ENCODE results near the gene PPHLN1.
A peak's percentile ranks its signal among the peaks of the same experiment; 100 is the strongest.

The PPHLN1 gene

DNA sequence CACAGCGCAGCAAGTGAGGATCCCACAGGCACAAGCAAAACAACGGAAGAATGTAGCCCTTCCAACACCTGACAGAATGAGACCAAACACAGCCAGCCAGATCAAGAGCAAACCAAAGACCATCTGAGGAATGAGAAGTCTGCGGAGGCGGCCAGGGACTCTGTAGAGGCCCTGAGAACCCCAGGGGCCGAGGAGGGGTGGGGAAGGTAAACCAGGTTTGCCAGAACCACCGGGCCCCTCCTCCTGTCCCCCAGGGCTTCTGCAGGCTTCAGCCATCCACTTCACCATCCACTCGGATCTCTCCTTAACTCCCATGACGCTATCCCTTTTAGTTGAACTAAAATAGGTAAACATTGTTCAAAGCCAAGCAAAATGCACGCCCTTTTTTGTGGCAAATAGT is 37.4 kb upstream of the PPHLN1 start:
- TF ChIP-seq FOXM1 (IDR thresholded peaks at IDR 0.05; ENCODE audit: borderline replicate concordance), result no peak
- no peak for TF ChIP-seq NFRKB (IDR thresholded peaks at IDR 0.05)
- TF ChIP-seq ARNT (IDR thresholded peaks at IDR 0.05), result no peak
- no peak for TF ChIP-seq TARDBP (IDR thresholded peaks at IDR 0.05)
- ChIA-PET POLR2A (no interaction called here), CTCF (no interaction called here)
- DNase-seq (ENCODE audit: extremely low spot score), result no peak

DNA sequence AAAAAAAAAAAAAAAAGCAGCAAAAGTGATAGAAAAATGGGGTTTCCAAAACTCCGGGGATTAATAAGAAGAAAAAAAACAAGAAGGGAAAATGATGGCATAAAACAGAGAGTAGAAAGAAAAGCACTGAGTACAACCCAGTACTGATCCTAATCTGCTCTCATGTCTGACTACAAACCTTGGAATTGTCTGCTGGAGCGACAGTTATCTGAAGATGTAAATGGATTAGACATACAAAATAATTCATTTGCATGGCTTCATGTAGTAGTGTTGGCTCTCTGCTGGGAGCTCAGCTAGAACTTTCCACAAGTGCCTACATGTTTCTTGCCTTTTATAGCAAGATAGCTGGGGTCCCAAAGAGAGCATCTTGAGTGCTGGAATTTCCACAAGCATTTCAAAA is 34.3 kb upstream of the PPHLN1 start:
- ChIA-PET POLR2A (no interaction called here), CTCF (no interaction called here)
- TF ChIP-seq ELF4 (IDR thresholded peaks at IDR 0.05) (no peak), FOXA1 (IDR thresholded peaks at IDR 0.05) (no peak), HDGF (IDR thresholded peaks at IDR 0.05; ENCODE audit: borderline replicate concordance) (no peak), FOXM1 (IDR thresholded peaks at IDR 0.05; ENCODE audit: borderline replicate concordance) (no peak), L3MBTL2 (conservative IDR thresholded peaks at IDR 0.05) (no peak), FOXK2 (IDR thresholded peaks at IDR 0.05) (no peak), CTBP1 (IDR thresholded peaks at IDR 0.05; ENCODE audit: borderline replicate concordance) (no peak), BHLHE40 (IDR thresholded peaks at IDR 0.05; ENCODE audit: borderline replicate concordance) (no peak), LEF1 (IDR thresholded peaks at IDR 0.05; ENCODE audit: borderline replicate concordance) (no peak), ZNF384 (IDR thresholded peaks at IDR 0.05) (no peak), NFRKB (IDR thresholded peaks at IDR 0.05) (no peak), SP1 (IDR thresholded peaks at IDR 0.05) (no peak), SUZ12 (IDR thresholded peaks at IDR 0.05) (no peak), ARNT (IDR thresholded peaks at IDR 0.05) (no peak), TARDBP (IDR thresholded peaks at IDR 0.05) (no peak)
- TF ChIP-seq, protein P1, sequence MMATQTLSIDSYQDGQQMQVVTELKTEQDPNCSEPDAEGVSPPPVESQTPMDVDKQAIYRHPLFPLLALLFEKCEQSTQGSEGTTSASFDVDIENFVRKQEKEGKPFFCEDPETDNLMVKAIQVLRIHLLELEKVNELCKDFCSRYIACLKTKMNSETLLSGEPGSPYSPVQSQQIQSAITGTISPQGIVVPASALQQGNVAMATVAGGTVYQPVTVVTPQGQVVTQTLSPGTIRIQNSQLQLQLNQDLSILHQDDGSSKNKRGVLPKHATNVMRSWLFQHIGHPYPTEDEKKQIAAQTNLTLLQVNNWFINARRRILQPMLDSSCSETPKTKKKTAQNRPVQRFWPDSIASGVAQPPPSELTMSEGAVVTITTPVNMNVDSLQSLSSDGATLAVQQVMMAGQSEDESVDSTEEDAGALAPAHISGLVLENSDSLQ (IDR thresholded peaks at IDR 0.05), result no peak
- DNase-seq (ENCODE audit: extremely low spot score), result no peak

DNA sequence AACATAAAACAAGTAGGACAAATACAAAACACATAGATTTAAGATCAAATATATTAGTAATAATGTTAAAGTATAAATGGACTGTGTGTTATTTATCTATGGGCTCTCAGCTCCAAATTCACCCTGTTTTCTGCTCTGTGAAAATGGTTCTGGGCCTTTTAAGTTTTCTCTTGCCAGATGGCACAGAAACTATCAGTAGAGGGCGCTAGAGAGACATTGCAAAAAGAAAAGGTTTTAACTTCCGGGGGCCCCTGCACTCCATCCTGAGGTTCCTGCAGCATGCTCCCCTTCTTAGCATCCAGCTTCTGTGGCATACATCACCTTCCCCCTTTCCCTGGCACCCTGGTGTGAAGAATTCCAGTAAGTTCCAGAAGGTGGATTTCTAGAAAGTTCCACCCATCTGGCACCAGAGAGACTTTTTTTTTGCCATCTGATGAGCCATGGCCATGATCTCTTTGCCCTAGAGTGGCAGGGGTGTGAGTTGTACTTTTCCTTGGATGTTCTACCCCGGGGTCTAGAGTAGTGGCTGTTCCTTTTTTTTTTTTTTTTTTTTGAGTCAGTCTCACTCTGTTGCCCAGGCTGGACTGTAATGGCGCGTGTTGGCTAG is 29.4 kb upstream of the PPHLN1 start:
- DNase-seq (ENCODE audit: extremely low spot score), result peak; percentile 21
- POLR2A ChIA-PET, result no interaction called here
- no peak for TF ChIP-seq TARDBP (IDR thresholded peaks at IDR 0.05)
- no peak for TF ChIP-seq FOXM1 (IDR thresholded peaks at IDR 0.05; ENCODE audit: borderline replicate concordance)
- no peak for TF ChIP-seq L3MBTL2 (conservative IDR thresholded peaks at IDR 0.05)
- TF ChIP-seq HDGF (IDR thresholded peaks at IDR 0.05; ENCODE audit: borderline replicate concordance), result no peak
- TF ChIP-seq, protein P1 (IDR thresholded peaks at IDR 0.05), result no peak
- TF ChIP-seq CTBP1 (IDR thresholded peaks at IDR 0.05; ENCODE audit: borderline replicate concordance), result no peak
- TF ChIP-seq SUZ12 (IDR thresholded peaks at IDR 0.05), result no peak
- TF ChIP-seq SP1 (IDR thresholded peaks at IDR 0.05), result no peak
- TF ChIP-seq ARNT (IDR thresholded peaks at IDR 0.05), result no peak
- no peak for TF ChIP-seq NFRKB (IDR thresholded peaks at IDR 0.05)
- CTCF ChIA-PET, result interaction anchor here (0.6 kb wide), 1 partner anchor 17 kb away, joined by 3 read pairs; no protein-coding TSS in a partner anchor

DNA sequence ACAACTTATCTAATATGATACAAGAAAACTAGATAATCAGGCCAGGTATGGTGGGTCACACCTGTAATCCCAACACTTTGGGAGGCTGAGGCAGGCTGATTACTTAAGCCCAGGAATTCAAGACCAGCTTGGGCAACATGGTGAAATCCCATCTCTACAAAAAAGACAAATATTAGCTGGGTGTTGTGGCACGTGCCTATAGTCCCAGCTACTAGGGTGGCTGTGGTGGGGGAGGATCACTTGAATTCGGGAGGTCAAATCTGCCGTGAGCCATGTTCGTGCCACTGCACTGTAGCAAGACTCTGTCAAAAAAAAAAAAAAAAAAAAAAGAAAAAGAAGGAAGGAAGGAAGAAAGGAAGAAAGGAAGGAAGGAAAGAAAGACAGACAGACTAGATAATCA is 27.1 kb upstream of the PPHLN1 start:
- POLR2A ChIA-PET, result no interaction called here
- CTCF ChIA-PET, result interaction anchor here (0.8 kb wide), 1 partner anchor 154 kb away, joined by 3 read pairs; no protein-coding TSS in a partner anchor
- no peak for DNase-seq (ENCODE audit: extremely low spot score)
- TF ChIP-seq TARDBP (IDR thresholded peaks at IDR 0.05) (no peak), FOXM1 (IDR thresholded peaks at IDR 0.05; ENCODE audit: borderline replicate concordance) (no peak), SUZ12 (IDR thresholded peaks at IDR 0.05) (no peak), FOXK2 (IDR thresholded peaks at IDR 0.05) (no peak), FOXA1 (IDR thresholded peaks at IDR 0.05) (no peak), ZNF384 (IDR thresholded peaks at IDR 0.05) (no peak), LEF1 (IDR thresholded peaks at IDR 0.05; ENCODE audit: borderline replicate concordance) (no peak), NFRKB (IDR thresholded peaks at IDR 0.05) (no peak), SP1 (IDR thresholded peaks at IDR 0.05) (no peak), ELF4 (IDR thresholded peaks at IDR 0.05) (no peak), BHLHE40 (IDR thresholded peaks at IDR 0.05; ENCODE audit: borderline replicate concordance) (no peak), ARNT (IDR thresholded peaks at IDR 0.05) (no peak), L3MBTL2 (conservative IDR thresholded peaks at IDR 0.05) (no peak), HDGF (IDR thresholded peaks at IDR 0.05; ENCODE audit: borderline replicate concordance) (no peak), CTBP1 (IDR thresholded peaks at IDR 0.05; ENCODE audit: borderline replicate concordance) (no peak)
- TF ChIP-seq, protein P1 (IDR thresholded peaks at IDR 0.05), result no peak

DNA sequence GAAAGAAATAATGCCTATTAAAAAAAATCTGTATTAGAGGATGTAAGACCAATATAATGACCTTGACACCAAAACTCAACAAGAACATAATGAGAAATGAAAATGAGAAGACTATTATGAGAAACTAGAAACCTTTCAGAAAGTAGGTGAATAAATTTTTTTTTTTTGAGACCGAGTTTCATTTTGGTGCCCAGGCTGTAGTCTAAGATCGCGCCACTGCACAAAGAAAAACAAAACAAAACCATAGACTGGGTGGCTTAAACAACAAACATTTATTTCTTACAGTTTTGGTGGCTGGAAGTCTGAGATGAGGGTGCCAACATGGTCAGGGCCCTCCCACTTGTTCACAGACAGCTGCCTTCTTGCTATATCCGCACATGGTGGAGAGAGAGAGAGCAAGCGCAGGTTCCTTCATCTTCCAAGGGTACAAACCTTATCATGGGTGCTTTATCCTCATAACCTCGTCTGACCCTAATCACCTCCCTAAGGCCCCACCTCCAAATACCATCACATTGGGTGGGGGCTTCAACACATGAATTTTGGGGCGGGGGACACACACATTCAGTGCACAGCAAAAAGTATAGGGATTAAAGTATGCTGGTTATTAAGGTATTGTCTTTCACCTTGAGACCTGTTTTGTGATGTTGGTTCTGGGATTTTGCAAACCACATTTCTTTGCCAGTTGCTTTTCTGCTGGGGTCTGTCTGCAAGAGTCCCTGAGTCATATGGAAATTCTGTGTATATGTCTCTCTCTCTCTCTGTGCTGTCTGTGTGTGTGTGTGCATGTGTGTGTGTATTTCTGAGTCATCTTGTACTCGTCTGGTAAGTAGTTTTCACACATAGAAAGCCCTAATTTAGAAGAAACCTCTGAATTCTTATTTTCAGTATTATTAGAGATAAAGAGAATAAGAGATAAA is 26.3 kb upstream of the PPHLN1 start:
- CTCF ChIA-PET, result no interaction called here
- DNase-seq (ENCODE audit: extremely low spot score), result no peak
- no peak for TF ChIP-seq LEF1 (IDR thresholded peaks at IDR 0.05; ENCODE audit: borderline replicate concordance)
- no peak for TF ChIP-seq NFRKB (IDR thresholded peaks at IDR 0.05)
- no peak for TF ChIP-seq CTBP1 (IDR thresholded peaks at IDR 0.05; ENCODE audit: borderline replicate concordance)
- TF ChIP-seq, protein P1 (IDR thresholded peaks at IDR 0.05), result no peak
- no peak for TF ChIP-seq FOXM1 (IDR thresholded peaks at IDR 0.05; ENCODE audit: borderline replicate concordance)
- TF ChIP-seq FOXA1 (IDR thresholded peaks at IDR 0.05), result no peak
- TF ChIP-seq TARDBP (IDR thresholded peaks at IDR 0.05), result no peak
- POLR2A ChIA-PET, result no interaction called here
